Occipital lobe (tissue), 2 donors: ENCODE results near the gene CTR9. TPM values are rescaled to one million over a fixed set of nuclear protein-coding genes. Genes with fewer than 3 reads are reported as not detected.

Experiments used
- DNase-seq: peaks from one replicate; lab custom pipeline; 2025; lab: John Stamatoyannopoulos, UW
- total RNA-seq: library from RNA; depleted of rRNA; stranded (reverse); fragments of >200 nt; gene quantifications from one replicate; pipeline ENCODE4 v1.2.3, GENCODE V29; 2014

Gene CTR9
- total RNA-seq, 1 donor from 2014 or later = 36.8 TPM

GRCh38 chr11:10780040-10780439, 29.0 kb downstream of the CTR9 start:
- no peak for DNase-seq

- DNase-seq = no peak
Observed at GRCh38 chr11:10784232-10785145, 33.4 kb downstream of the CTR9 start.

GRCh38 chr11:10785146-10785474, 34.1 kb downstream of the CTR9 start:
- DNase-seq = no peak

- no peak for DNase-seq
Observed at GRCh38 chr11:10786451-10786850, 35.4 kb downstream of the CTR9 start.

- DNase-seq = peak; percentile 50
Observed at GRCh38 chr11:10792385-10793068, 41.5 kb downstream of the CTR9 start.

GRCh38 chr11:10793470-10794255, 42.6 kb downstream of the CTR9 start:
- no peak for DNase-seq

- no peak for DNase-seq
Observed at GRCh38 chr11:10796191-10796590, 45.1 kb downstream of the CTR9 start.

GRCh38 chr11:10797001-10797400, 46.0 kb downstream of the CTR9 start:
- DNase-seq = no peak

- no peak for DNase-seq
Observed at GRCh38 chr11:10797531-10797930, 46.5 kb downstream of the CTR9 start.

- no peak for DNase-seq
Observed at GRCh38 chr11:10798330-10798928, 47.4 kb downstream of the CTR9 start.

- DNase-seq = no peak
Observed at GRCh38 chr11:10800292-10800691, 49.2 kb downstream of the CTR9 start.

GRCh38 chr11:10803676-10804075, 52.6 kb downstream of the CTR9 start:
- no peak for DNase-seq

- no peak for DNase-seq
Observed at GRCh38 chr11:10805741-10806140, 54.7 kb downstream of the CTR9 start.

GRCh38 chr11:10806206-10806605, 55.2 kb downstream of the CTR9 start:
- DNase-seq = no peak

GRCh38 chr11:10807493-10808234, 56.6 kb downstream of the CTR9 start:
- peak; percentile 37 for DNase-seq

- DNase-seq = no peak
Observed at GRCh38 chr11:10808235-10808552, 57.1 kb downstream of the CTR9 start.

GRCh38 chr11:10808553-10809372, 57.7 kb downstream of the CTR9 start, which contains the start of gene EIF4G2:
Gene EIF4G2, minus strand, starts transcription at chr11:10808926.
- peak; percentile 98 for DNase-seq

- peak; percentile 57 for DNase-seq
Observed at GRCh38 chr11:10809373-10810160, 58.5 kb downstream of the CTR9 start.

- no peak for DNase-seq
Observed at GRCh38 chr11:10813945-10814344, 62.9 kb downstream of the CTR9 start.
